HG02981 (cell line): ENCODE results near the gene TSPAN9.
A peak's percentile ranks its signal among the peaks of the same experiment; 100 is the strongest.

Experiments used
- ATAC-seq: cut with Tn5 transposase; IDR thresholded peaks from one replicate; pipeline ENCODE4 v1.9.1; 2021; ENCODE audit warnings: mild to moderate bottlenecking, moderate library complexity; ENCODE audit not compliant: unreplicated experiment

TSPAN9 gene, protein sequence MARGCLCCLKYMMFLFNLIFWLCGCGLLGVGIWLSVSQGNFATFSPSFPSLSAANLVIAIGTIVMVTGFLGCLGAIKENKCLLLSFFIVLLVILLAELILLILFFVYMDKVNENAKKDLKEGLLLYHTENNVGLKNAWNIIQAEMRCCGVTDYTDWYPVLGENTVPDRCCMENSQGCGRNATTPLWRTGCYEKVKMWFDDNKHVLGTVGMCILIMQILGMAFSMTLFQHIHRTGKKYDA

DNA sequence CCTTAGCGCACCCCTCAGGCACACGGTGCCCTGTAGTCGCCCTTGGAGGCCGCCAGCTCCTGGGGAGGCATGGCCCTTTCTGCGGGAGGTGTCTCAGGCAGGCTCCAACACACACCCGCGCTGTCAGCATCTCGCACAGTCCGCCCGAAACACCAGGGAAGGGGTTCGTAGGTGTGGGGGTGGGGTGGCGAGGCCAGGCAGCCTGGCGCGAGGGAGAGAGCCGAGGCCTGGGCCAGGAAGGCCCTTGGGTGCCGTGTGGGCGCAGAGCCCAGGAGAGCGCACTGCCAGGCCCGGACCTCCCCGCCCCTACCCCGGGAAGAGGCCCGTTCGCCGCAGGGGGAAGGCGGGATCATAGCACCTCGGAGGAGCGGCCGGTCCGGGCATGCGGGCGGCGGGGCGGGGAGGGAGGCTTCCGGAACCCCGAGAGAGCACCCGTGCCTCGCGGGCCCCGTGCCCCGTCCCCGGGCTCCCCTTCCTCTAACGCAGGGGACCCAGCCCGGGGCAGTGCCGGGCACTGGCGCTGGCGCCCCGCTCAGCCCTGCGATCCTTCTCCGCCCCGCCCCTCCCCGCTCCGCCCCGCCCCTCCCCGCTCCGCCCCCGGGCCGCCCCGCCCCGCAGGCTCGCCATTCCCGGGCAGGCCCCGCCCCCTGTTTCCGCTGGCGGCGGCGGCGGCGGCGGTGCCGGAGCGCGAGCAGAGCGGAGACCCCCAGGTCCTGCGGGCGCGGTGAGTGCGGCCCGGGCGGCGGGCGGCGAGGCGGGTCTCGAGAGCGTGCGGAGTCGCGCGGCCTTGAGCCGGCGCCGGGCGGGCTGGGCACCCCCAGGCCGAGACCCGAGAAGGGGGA is at the start of gene TSPAN9:
TSPAN9 (plus strand) TSS at position 650 of the 842 bp plus-strand sequence. CDS start 123,815 bp downstream, outside the sequence.
- peak; percentile 61 for ATAC-seq

DNA sequence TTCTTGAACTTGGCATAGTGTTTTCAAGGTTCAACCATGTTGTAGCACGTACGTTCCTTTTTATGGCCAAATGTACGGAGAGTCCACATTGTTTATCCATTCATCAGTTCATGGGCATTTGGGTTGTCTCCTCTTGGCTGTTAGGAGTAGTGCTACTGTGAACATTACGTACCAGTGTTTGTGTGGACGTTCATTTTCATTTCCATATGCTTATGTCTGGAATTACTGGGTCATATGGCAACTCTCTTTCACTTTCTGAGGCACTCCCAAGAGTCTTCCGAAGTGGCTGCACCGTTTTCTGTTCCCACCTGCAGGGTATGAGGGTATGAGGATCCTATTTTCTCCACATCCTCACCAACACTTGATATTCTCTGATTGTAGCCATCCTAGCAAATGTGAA is 49.1 kb upstream of the TSPAN9 start:
- no peak for ATAC-seq

DNA sequence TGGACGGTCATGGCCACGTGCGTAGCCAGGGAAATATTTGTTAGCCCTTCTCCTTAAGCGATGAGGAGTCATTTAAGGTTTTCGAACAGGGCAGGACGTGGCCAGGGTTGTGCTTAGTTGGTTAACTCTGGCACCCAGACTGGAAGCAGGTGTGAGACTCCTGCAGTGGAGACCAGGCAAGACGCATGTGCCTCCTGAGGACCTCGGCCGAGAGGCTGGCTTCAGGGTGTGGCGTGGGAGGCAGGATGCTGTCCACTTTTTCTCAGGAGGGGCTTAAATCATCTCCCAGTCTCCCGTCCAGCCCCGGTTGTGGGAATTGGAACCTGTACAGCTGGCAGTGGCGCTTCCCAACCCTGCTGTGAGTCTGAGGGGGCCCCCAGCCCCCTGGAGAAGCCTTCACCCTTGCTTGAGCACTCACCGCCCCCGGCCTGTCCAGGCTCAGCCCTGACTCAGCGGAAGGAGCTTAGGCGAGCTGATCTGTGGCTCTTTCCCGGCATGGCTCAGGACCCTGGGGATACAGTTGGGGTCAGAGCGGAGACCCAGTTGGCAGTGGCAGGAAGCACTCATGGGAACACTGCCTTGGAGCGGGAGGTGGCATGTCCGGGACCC is 46.3 kb upstream of the TSPAN9 start:
- ATAC-seq, result no peak

DNA sequence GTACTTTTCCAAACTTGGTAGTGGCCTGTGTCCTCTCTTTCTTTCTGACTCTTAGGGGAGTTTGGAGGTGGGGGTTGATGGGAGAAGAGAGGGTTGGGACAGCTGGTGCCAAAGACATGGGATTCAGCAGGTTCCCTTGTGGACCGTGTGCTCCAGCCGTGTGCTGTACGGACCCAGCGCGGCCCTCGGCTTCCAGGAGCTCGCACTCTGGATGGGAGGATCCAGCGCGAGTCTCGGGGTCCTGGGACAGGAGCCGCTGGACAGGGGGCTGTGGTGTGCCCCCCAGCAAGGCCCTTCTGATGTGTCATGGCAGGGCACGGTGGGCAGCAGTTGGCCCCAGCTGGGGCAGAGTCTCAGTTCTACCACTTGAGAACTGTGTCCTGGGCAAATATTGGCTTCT is 45.0 kb upstream of the TSPAN9 start:
- ATAC-seq, result no peak

DNA sequence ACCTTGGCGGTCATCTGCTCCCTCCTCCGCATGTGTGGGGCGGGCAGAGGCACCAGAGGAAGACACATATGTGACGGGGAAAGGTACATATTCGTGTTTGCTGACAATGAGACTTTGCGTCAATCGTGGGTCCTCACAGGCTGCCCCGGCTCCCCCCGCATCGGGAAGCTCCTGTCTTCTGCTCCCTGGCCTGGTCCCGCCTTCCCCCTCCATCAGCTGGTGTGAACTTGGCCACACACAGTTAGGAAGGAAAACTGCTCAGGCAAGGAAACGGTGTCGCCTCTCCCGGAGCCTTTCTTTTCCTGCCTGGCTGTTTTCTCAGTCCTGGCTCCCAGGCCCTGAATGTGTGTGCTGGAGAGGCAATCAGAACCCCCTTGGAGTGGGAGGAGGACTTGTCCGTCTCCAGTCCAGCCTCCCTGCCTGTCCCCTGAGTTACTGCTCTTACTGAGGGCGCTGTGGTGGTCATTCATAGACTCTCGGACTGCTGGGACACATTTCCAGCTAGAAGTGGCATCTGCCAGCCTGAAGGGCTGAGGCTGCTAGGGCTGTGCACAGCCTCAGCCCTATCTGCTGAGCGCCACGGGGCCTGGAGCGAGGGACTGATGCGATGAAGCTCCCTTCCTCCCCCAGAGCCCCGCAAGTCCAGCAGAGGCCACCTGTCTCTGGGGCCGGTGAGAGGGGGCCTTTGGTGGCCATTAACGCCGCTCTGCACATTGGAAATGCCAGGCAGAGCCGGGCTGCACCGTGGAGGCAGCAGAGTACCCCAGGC is 44.2 kb upstream of the TSPAN9 start:
- no peak for ATAC-seq

DNA sequence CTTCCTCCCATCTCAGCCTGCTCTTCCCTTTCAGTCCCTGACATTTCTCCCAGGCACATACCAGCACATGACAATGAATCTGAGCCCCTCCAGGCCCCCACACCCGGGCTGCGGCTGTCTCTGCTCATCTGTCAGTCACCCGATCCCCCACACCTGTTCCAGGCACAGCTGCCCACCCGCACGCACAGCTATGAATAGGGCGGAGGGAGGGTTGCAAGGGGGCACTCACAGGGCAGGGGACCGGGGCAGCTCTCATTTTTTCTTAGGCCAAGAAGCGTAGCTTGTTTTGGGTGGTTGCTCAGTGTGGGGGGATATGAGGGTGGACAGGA is 43.7 kb upstream of the TSPAN9 start:
- no peak for ATAC-seq

DNA sequence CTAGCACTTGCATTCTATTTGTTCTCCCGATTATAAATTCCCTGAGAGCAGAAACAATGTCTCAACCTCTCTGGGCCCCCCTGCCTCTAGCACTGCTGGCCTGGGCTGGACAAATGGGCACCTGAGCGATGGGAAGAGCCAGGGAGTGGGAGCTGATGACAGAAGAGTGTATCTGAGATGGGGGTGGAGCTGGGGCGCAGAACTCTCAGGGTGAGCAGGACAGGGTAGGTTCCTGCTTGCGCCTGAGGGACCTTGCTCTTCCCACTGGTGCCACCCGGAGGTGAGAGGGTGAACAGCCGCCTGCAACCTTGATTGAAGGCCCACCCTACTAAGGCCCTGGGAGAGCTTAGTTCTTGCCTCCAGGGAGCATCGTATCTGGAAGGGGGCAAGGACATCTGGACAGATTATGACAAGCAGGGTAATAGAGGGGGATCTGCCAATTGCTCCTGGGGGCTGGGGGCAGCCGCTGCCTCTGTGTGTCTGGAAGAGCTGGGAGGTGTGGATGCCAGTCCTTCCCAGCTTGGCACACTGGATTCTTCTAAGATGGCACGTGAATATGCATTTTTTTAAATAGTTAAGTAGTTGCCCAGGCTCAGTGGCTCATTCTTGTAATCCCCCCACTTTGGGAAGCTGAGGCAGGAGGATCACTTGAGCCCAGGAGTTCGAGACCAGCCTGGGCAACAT is 43.0 kb upstream of the TSPAN9 start:
- ATAC-seq, result peak; percentile 80

DNA sequence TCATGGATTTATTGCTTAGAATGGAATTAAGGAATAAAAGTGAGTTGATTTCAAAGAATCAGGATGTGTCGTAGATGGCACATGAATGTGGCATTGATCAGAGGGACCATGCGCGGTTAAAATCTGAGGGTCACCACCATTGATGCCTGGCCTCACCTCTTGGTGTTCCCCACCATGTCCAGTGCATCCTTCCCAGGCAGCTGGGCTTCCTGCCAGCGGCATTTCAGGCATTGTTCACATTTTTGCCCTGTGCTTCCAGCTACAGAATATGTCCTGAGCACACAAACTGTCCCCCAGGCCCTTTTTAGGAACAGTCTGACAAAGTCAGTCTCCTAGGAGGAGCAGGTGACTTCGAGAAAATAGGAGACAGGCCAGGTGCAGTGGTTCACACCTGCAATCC is 42.0 kb upstream of the TSPAN9 start:
- ATAC-seq, result no peak

DNA sequence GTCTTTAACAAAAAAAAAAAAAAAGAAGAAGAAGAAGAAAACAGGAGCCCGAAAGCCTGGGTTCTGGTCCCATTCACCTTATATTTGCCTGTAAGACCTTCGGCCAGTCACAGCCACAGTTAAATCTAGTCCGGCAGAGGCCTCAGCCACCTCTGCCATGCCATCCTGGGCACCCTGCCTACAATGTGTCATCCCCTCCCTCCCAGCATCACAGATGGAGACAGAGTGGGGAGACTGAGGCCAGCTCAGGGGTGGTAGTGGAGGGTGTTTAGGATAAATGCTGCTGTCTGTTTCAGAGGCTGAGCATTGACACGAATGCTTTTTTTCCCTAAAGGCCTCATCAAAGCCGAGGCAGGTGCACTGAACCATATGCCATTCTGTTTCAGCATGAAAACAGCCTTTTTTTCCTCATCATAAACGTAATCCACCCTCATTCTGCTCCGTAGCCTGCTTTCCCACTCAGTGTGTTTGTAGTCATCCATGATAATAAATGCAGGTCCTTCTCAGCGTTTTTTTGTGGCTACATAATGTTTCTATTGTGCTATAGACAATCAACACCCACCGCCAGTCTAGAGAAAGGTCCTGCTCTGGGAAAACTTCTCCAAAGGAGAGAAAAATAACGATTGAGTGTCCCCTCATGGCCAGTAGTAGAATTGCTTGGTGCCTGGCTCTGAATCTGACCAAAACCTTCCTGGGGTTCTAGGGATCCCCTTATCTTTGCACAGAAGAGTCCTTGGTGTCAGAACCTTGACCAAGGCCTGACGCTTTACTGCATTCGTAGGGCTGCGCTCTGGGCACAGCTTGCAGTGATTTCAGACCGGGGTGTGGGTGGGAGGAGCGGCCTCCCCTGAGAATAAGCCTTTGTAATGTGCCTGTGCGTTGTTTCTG is 41.1 kb upstream of the TSPAN9 start:
- ATAC-seq, result no peak

DNA sequence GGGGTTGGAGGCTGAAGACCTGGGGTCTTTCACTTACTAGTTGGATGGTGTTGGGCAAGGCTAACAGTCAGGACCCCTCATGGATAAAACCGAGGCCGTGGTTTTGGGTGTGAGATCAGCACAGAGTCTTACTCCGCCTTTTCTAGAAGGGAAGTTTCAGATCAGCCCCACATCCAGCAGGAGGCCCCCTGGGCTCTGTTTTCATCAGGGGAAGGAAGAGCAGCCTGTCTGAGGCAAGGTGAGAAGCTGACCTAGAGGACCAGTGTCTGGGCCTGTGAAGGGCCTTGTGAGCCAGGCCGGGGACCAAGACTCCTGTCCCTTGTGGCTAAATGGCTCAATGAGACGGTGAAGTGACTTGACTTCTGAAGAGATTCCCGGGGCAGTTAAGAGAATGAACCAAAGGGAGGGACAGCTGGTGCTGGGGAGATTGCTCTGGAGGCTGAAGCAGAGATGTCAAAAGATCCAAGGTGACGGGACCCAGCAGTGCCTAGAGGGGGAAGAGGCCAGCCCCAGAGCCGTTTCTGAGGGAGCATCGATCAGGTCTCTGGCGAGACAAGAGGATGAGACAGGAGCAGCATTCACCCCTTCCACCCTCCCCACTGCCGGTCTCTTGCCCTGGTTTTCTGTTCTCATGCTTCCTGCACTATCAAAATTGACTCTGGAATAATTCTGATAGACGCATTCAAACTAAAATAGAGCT is 40.1 kb upstream of the TSPAN9 start:
- no peak for ATAC-seq

DNA sequence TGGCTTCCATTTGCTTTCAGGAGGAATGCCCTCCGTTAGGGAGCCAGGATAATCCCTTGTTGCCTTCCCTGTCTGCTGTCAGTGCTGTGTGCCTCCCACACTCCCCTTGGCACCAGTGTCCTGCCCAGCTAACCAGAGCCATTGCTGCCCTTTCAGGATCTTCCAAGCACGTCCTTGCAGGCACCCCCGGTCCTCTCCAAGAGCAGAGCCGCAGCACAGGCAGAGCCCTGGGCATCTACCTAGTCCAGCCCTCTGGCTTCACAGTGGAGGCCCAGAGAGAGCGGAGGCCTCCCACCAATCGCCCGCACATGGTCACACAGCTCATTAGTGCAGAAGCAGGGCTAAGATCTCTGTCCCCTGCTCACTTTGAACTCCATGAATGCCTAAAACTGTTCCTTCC is 39.0 kb upstream of the TSPAN9 start:
- ATAC-seq, result no peak

DNA sequence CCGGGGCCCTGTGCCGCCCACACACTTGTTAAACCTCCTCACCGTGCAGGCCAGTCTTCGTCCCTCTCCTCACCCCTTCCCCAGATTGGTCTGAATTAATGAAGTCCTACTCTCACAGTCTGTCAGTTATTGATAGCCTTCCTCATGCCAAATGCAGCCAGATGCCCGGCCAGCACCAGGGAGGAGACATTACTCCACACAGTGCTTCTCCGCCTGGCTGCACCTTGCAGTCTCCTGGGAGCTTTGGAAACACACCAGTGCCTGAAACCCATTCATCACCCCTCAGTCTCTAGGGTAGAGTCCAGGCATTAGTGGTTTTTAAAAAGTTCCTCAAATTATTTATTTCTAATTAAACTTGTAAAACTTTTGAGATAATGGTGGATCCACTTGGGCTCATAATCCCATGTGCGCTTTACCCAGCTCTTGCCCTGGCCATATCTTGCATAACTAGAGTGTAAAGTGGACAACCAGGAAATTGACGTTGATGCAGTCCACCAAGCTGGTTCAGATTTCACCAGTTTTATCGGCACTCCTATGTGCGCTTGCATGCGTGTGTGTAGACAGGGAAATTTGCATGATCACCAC is 38.2 kb upstream of the TSPAN9 start:
- no peak for ATAC-seq

DNA sequence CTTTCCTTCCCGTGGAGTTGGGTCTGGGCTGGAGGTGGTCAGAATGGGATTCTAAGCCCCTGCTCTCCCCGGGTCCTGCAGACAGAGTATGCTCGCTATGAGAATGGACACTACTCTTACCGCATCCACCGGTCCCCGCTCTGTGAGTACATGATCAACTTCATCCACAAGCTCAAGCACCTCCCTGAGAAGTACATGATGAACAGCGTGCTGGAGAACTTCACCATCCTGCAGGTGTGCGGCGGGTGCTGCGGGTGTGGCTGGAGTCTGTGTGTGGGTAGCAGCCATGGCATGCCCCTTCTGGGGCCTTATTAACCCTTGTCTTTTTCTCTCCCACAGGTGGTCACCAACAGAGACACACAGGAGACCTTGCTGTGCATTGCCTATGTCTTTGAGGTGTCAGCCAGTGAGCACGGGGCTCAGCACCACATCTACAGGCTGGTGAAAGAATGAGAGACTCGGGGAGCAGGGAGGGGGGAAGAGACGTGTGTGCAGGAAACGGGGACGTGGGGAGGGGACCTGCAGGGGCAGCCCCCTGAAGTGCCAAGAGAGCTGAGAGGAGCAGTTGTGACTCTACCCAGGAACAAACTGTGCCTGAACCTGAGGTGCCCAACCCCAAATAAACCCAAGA is 37.0 kb upstream of the TSPAN9 start:
- no peak for ATAC-seq

DNA sequence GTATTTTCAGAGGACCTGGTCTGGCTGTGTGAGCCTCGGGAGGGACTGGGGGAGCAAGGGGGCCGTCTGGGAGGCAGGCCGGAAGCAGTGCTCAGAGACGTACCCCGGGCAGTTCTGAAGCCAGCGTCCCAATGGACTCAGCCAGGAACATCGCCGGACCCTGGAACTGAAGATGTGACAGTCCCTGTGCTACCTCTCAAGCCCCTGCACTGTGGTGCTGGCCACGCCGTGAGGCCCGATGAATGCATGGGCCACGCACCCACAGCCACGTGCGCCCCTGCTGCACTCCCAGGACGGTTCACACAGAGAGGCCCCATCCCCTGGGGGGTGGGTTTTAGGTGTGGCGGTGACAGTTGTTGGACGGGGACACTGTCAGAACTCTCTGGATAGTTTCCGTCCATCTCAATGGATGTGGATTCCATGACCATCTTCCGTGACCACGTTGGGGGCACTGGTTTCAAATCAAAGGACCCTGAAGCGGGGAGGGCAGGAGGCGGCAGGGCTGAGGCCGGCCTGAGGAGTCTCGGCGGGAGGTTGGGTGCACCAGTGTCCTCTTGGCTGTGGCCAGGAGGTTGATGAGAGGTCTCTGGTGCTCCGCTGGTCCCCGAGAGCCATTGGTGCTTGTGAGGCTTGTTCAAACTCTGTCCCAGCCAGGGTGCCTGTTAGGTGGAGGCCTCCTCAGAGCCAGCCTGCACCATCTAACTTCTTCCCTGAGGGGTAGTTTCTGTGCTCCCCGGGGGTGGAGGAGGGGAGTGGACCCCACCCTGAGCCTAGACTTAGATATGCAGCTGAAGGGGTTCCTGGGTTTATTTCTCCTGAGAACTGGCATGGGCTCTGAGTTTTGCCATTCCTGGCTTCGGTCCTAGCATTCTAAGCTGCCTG is 36.3 kb upstream of the TSPAN9 start:
- ATAC-seq, result no peak

DNA sequence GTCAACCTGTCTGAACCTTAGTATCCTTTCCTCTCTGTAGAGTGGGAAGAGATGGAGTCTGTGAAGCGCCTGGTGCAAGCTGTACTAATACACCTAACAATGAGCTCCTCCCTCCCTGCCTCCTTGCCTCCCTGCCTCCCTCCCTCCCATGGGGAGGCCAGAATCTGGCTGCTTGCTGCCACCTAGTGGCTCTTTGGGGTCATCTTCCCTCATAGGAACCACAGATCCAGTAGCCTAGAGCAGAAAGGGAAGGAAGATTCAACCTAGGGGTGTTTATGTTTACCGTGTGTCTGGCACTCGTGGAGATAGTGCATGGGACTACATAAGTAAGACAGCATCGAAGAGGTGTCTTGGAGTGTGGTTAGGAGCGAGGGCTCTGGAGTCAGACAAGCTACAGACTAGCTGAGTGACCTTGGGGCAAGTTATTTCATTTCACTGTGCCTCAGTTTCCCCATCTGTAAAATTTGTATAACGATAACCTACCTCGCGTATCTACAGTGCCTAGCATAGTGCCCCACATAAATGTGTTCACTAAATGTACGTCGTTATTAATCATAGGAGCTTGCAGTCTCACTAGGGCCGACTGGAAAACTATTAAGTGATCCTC is 35.5 kb upstream of the TSPAN9 start:
- peak; percentile 76 for ATAC-seq

DNA sequence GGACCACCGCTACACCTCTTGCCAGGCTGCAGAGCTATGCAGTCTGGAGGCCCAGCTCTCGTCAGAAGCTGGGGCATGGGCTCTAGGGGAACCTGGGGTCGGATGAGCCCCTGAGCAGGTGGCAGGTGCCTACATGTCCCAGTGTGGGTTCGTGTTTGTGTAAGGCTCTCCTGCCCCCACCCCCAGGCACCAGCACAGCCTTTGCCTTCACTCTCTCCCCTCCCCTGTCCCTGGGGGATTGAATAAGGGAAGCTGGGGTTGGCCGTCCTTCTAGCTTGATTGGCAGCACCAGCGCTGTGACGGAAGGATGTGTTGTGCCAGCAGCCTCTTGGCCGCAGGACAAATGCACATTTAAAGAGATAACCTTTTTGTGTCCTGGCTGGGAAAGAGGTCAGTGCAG is 34.8 kb upstream of the TSPAN9 start:
- no peak for ATAC-seq

DNA sequence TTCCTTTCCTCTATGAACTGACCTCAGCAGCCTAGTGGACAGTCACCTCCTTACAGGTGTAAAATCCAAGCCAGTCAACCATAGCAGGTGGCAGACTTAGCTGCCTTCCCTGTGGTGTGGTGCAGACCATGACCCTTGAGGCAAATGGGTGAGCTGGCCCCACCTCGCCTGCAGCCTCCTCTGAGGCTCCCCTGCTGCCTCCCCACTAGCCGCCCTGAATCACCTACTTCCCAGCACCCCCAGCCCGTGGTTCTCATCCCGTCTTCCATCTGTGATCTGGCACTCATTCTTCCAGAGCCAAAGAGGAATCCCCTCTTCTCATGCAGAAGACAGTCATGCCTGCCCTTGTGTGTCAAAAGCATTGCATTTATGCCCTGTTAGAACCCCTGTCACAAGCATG is 34.4 kb upstream of the TSPAN9 start:
- no peak for ATAC-seq
